ENCODE data around the gene MED27.

MED27 gene

GRCh38 chr9:131874447-131874846 lies 205.2 kb downstream of the MED27 start:
- no peak for DNase-seq

DNA sequence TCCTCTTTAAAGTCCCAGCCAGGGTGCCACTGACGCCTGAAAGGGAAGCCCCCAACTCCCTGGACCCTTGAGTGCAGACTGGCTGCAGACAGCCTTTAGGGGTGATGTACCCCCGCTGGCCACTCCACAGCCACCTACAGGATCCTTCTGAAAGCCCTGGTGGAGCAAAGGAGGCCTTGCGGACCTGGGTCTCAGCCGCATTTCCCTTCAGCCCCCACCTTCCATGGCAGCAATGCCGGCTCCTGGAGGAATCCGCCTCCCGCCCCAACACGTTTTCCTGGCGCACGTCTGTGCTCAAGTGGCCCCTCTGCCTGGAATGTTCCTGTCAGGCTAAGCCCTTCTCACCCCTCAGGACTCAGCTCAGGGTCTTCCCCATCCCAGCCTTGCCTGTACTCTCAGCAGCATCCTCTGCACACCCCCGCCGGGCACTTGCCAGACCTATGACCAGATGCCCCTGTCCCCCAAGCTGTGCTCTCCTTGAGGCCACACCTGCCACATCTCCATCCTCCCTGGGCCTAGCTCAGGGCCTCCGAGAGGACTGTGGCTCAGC lies 205.7 kb downstream of the MED27 start:
- no peak for DNase-seq

- no peak for DNase-seq
Observed at GRCh38 chr9:131873335-131873734, 206.3 kb downstream of the MED27 start.

DNA sequence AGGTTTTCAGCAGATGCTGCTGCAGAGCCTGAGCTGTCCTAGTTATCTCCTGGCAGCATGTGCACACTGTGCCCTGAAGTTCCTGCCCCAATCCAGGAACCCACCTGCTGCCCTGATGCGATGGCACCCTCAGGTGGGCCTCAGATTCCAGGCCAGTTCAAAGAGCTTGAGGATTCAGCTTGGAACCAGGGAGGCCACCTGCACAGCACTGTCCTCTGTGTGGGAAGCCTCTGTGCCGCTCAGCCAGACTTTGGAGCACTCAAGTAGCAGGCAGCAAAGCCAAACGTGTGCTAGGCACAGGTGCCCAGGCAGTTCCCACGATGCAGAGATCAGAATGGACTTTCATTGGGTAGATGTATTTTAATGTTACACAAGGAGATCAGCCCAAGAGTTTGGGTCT lies 207.0 kb downstream of the MED27 start:
- no peak for DNase-seq

DNA sequence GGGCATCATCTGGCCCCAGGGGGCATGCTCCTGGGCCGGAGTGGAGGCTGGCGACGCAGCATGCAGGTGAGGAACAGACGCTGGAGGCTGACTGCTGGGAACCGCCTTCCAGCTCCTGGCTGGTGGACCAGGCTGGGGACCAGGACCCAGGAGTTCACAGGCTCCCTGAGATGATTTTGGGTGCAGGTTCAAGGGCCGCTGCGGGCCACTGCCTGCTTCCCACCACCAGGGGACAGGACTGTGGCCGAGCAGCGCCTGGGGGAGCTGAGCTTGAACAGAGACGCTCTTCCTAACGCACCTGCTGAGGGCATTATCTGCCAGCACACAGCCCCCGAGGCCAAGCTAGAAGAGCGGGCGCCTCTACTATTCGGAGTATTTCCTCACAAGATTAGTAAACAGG lies 207.7 kb downstream of the MED27 start:
- DNase-seq = no peak

DNA sequence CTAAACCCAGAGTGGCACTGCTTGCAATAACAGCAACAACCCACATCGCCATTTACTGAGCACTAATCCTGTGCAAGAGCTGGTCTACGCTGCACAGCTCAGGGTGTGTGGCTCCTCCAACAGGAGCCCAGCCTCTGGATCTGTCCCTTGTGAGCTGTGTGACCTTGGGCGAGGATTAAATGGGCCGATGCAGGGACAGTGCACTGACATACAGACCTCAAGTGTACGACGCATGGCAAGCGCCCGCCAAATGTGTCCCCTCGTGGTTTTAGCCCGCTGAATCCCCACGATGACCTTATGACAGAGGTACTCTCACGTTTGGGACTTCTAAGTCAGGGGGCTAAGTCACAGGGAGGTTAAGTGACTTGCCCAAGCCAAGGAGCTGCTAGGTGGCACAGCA lies 209.5 kb downstream of the MED27 start:
- no peak for DNase-seq

- DNase-seq = no peak
Observed at GRCh38 chr9:131869348-131869747, 210.3 kb downstream of the MED27 start.

DNA sequence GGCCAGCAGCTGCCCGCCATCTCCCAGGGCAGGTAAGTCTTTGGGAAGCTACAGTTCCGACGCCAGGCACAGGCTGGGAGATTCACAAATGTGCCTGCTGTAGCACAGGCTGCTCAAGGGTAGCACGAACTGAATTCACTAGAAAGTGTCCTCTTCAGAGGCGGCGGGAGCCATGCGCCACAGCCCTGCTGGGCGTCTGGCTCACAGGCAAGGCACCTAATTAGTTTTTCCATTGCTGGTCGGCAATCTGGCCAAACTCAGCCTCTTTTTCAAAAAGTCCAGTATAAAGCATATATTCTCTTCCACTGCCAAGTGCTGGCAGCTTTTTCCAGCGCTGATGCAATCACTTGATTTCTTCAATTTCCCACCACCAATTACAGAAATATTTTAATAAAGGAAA lies 210.9 kb downstream of the MED27 start:
- DNase-seq = no peak

GRCh38 chr9:131867611-131868192 lies 212.0 kb downstream of the MED27 start:
- DNase-seq = no peak

GRCh38 chr9:131865446-131866195 lies 214.0 kb downstream of the MED27 start:
- DNase-seq = no peak

GRCh38 chr9:131864531-131864930 lies 215.1 kb downstream of the MED27 start:
- no peak for DNase-seq

- no peak for DNase-seq
Observed at GRCh38 chr9:131863306-131863896, 216.3 kb downstream of the MED27 start.

DNA sequence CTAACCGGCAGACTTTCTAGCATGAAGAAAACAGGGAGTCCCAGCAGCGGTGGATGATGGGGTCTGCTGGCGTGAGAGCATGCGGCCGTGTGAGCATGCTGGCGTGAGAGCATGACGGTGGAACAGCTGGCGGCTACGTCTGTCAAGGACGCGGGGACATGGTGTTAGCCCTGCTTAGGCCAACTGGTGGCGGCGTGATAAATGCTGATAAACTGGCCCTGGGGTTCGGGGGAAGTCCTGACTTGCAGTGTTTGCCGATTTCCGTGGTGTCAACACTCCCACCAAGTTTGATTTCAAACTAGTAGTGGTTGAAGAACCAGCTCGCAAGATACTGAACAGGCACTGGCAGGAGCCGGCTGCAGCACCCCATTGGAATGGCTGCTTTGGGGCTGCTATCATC lies 217.4 kb downstream of the MED27 start:
- no peak for DNase-seq

DNA sequence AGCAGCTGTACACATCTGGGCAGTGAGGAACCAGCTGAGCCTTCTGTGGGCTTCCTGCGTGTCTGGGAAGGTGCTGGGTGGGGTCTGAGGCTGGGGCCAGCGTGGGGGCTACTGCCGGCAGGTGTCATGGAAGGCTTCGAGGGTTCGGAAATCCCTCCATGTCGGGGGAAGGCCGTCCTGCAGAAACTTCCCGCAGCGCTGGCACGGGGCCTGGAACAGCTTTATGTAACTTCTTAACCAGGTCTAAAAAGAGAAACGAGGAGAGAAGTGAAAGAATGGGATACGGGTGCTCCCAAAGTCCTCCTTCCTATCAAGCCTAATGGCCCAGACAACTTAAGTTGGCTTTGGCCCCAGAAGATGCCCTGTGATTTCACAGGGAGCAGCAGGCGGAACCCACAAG lies 219.2 kb downstream of the MED27 start:
- no peak for DNase-seq

- no peak for DNase-seq
Observed at GRCh38 chr9:131858147-131858546, 221.5 kb downstream of the MED27 start.

GRCh38 chr9:131856105-131856504 lies 223.6 kb downstream of the MED27 start:
- DNase-seq = no peak

- no peak for DNase-seq
Observed at GRCh38 chr9:131854896-131855613, 224.6 kb downstream of the MED27 start.

DNA sequence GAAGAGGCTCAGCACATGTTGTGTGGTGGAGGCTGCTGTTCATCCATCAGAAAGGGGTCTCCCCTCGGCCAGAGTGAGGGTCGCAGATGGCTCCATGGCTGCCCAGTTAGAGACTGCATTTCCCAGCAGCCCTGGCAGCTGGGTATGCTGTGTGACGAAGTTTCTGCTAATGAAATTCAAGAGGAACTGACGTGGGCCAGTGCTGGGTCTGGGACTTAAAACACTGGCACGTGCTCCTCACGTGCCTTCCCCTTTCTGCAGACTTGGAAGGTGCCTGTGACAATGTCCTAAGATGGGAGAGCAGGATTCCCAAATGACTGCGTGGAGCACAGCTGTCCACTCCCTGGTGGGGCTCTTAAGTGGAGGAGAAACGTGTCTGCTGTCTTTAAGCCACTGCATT lies 225.3 kb downstream of the MED27 start:
- no peak for DNase-seq

- DNase-seq = no peak
Observed at GRCh38 chr9:131853434-131853833, 226.2 kb downstream of the MED27 start.

DNA sequence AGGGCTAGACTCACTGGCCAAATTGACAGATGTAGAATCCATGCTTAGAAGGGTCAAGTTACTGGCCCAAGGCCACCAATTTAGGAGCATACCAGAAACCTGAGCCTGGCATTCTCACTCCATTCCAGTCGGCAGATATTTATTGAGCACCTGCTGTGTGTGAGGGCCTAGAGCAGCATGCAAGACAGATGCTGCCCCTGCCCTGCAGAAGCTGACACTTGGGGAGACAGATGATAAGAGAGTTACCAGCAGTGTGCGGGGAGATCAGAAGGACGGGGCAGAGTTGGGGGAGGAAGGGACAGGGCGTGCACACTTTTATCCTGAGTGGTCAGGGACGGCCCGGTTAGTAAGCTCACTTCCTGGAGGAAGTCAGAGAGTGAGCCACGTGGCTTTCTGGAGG lies 228.3 kb downstream of the MED27 start:
- DNase-seq = no peak

DNA sequence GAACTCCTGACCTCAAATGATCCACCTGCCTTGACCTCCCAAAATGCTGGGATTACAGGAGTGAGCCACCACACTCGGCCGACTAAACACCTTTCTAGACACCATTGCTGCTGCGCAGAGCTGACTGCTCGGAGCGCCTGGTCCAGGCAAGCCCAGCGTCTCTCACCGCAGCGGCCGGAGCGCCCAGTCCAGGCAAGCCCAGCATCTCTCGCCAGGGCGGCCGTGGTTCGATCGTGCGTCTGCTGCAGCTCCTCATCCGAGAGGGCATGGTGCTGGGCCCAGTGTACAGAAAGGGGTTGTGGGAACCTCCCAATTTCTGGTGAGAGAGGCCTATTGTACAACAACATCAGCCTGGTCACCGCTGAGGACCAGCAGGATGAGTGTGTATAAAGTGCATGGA lies 230.3 kb downstream of the MED27 start:
- no peak for DNase-seq

DNA sequence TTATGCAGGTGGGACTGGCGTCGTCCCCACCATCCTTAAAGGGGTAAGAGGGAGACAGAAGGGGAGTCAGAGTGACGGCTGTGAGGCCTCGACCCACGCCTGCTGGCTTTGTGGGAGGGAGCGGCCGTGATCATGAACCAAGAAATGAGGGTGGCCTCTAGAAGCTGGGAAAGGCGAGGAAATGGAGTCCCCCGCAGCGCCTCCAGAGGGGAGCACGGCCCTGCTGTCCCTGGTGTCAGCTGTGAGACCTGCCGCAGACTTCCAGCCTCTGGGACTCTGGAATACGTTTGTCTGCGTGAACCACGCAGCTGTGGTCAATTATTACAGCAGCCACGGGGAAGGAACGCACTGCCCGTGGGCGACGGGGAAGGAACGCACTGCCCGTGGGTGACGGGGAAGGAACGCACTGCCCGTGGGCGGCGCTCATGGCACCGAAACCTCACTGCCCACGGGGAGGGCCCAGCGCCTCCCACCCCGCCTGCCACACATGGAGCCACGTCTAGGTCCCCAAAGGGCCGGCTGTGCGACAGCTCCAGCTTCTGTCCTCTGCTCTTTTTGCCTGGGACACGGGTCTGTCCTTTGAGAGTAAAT lies 231.0 kb downstream of the MED27 start:
- DNase-seq = no peak

- DNase-seq = no peak
Observed at GRCh38 chr9:131847665-131848354, 231.9 kb downstream of the MED27 start.
